CD14-positive monocyte (primary cell): ENCODE results near the gene C13orf46. TPM values are rescaled to one million over a fixed set of nuclear protein-coding genes. Genes with fewer than 3 reads are reported as not detected.

Source experiments
- DNase-seq, 3 donors: peaks; one replicate each; pipeline ENCODE4 v3.0.0-alpha.2; 2011 to 2022
- H2AFZ ChIP-seq: 2 replicates; pipeline ENCODE4 v1.6.0; 2012; ENCODE audit warnings: mild to moderate bottlenecking, low read depth, low read length, inconsistent platforms; ENCODE audit not compliant: insufficient read depth, poor library complexity, severe bottlenecking
- H3K27ac ChIP-seq, 2 donors: 1 replicate in 1 of 2; 2 replicates in 1 of 2; pipeline ENCODE4 v1.5.1; 2012 to 2013; ENCODE audit warnings: low read length in 2 of 2, control low read depth in 1 of 2, inconsistent platforms in 1 of 2, low read depth in 1 of 2, mild to moderate bottlenecking in 1 of 2
- H3K27me3 ChIP-seq, 2 donors: one replicate each; pipeline versions ENCODE4 v1.6.0 to v1.6.1; 2011 to 2013; ENCODE audit warnings: low read length in 2 of 2; ENCODE audit not compliant: control insufficient read depth in 2 of 2, insufficient read depth in 2 of 2
- H3K36me3 ChIP-seq, 2 donors: replicated peaks in 1 of 2; 1 replicate in 1 of 2; 2 replicates in 1 of 2; pipeline versions ENCODE4 v1.5.1 to v1.6.1; 2012 to 2013; ENCODE audit warnings: low read length in 2 of 2, control low read depth in 1 of 2, inconsistent platforms in 1 of 2, mild to moderate bottlenecking in 1 of 2; ENCODE audit not compliant: insufficient read depth in 2 of 2, control insufficient read depth in 1 of 2
- H3K4me1 ChIP-seq, 2 donors: 1 replicate in 1 of 2; 2 replicates in 1 of 2; pipeline versions ENCODE4 v1.5.1 to v1.6.1; 2012 to 2013; ENCODE audit warnings: low read length in 2 of 2, control low read depth in 1 of 2, inconsistent platforms in 1 of 2, mild to moderate bottlenecking in 1 of 2, moderate library complexity in 1 of 2; ENCODE audit not compliant: insufficient read depth in 2 of 2, control insufficient read depth in 1 of 2
- H3K4me2 ChIP-seq: replicated peaks from 2 replicates; pipeline ENCODE3; 2012; ENCODE audit warnings: low read length, moderate library complexity, mild to moderate bottlenecking; ENCODE audit not compliant: poor library complexity, severe bottlenecking; ENCODE audit errors: extremely low read depth
- H3K4me3 ChIP-seq, 3 experiments: fragments of 200-600 bp in 1 of 3; sonication (generic) in 1 of 3; replicated peaks in 1 of 3; 1 replicate in 2 of 3; 2 replicates in 1 of 3; pipeline ENCODE4 v1.5.1; 2011 to 2013; ENCODE audit warnings: low read length in 3 of 3, mild to moderate bottlenecking in 3 of 3, control low read depth in 2 of 3, low read depth in 2 of 3, inconsistent platforms in 1 of 3, moderate library complexity in 1 of 3
- H3K79me2 ChIP-seq: 2 replicates; pipeline ENCODE4 v1.6.0; 2012; ENCODE audit warnings: mild to moderate bottlenecking, control low read depth, inconsistent platforms, low read length, moderate library complexity; ENCODE audit not compliant: insufficient read depth
- H3K9ac ChIP-seq: 2 replicates; pipeline ENCODE4 v1.6.0; 2017; ENCODE audit warnings: low read length, mild to moderate bottlenecking; ENCODE audit not compliant: insufficient read depth, poor library complexity, severe bottlenecking
- H3K9me3 ChIP-seq, 2 donors: replicated peaks in 1 of 2; 1 replicate in 1 of 2; 2 replicates in 1 of 2; pipeline versions ENCODE4 v1.5.1 to v1.6.1; 2012 to 2013; ENCODE audit warnings: low read length in 2 of 2, control low read depth in 1 of 2; ENCODE audit not compliant: control insufficient read depth in 1 of 2, insufficient read depth in 1 of 2
- H4K20me1 ChIP-seq: 2 replicates; pipeline ENCODE4 v1.6.0; 2012; ENCODE audit warnings: mild to moderate bottlenecking, low read length, control low read depth, moderate library complexity; ENCODE audit not compliant: insufficient read depth
- H3K27ac Mint-ChIP-seq, 7 donors: one replicate each; pipeline ENCODE4 v1.8.0; 2020; ENCODE audit warnings: mild to moderate bottlenecking in 7 of 7, mixed read lengths in 7 of 7, moderate library complexity in 6 of 7, inconsistent platforms in 2 of 7
- H3K27me3 Mint-ChIP-seq, 3 donors: one replicate each; pipeline ENCODE4 v1.8.0; 2021 to 2022; ENCODE audit warnings: low read depth in 3 of 3, mild to moderate bottlenecking in 3 of 3, mixed read lengths in 3 of 3, moderate library complexity in 3 of 3, inconsistent platforms in 1 of 3
- H3K36me3 Mint-ChIP-seq, 2 donors: one replicate each; pipeline ENCODE4 v1.8.0; 2020; ENCODE audit warnings: mixed read lengths in 2 of 2, inconsistent platforms in 1 of 2, mild to moderate bottlenecking in 1 of 2
- H3K4me1 Mint-ChIP-seq: one replicate; pipeline ENCODE4 v1.8.0; 2020; ENCODE audit warnings: mild to moderate bottlenecking, mixed read lengths
- H3K4me3 Mint-ChIP-seq, 2 donors: one replicate each; pipeline ENCODE4 v1.8.0; 2020; ENCODE audit warnings: mild to moderate bottlenecking in 2 of 2, mixed read lengths in 2 of 2, moderate library complexity in 1 of 2
- H3K9me3 Mint-ChIP-seq, 7 donors: one replicate each; pipeline ENCODE4 v1.8.0; 2020 to 2022; ENCODE audit warnings: mixed read lengths in 7 of 7, mild to moderate bottlenecking in 6 of 7, moderate library complexity in 6 of 7, inconsistent platforms in 2 of 7
- CTCF ChIP-seq: fragments of 200-600 bp; IDR thresholded peaks from one replicate; pipeline ENCODE4 v1.8.0; 2022; ENCODE audit warnings: antibody characterized with exemption, mild to moderate bottlenecking
- WGBS: methylation state at CpG from one replicate; pipeline ENCODE4 v1.1.5; 2013; ENCODE audit warnings: missing lambda C conversion rate; ENCODE audit not compliant: insufficient coverage; 5-methylcytosine and 5-hydroxymethylcytosine counted together
- intact Hi-C, 2 donors: fragments of 100-400 bp; cut with micrococcal nuclease; formaldehyde crosslinking; loops; one replicate each; pipeline versions ENCODE4 v1.15.0 to v1.15.1; 2023
- polyA plus RNA-seq, 3 donors: library from polyadenylated mRNA; depleted of rRNA in 1 of 3; unstranded in 2 of 3; stranded (reverse) in 1 of 3; fragments of 300-500 nt in 2 of 3; fragments of >200 nt in 1 of 3; fragmentation: Illumina TruSeq in 2 of 3; gene quantifications; 1 replicate in 2 of 3; 2 replicates in 1 of 3; pipeline ENCODE4 v1.2.3, GENCODE V29; 2012 to 2021

C13orf46 gene
- polyA plus RNA-seq, 3 donors, result 0.05 to 0.35 TPM; not detected in 1

GRCh38 chr13:114005206-114005724 is 31.4 kb upstream of the C13orf46 start:
- no peak for DNase-seq
- Histone ChIP-seq H4K20me1 (peaks cover 19% of the 10 kb centered on the region), H3K79me2 (no peaks in the 10 kb centered on the region), H3K4me3 (no peak overlapping the region), H3K4me1 (no peaks in the 10 kb centered on the region), H3K9me3 (no peaks in the 10 kb centered on the region), H2AFZ (no peak overlapping the region), H3K9ac (no peak overlapping the region), H3K4me2 (no peak overlapping the region), H3K27me3 (no peaks in the 10 kb centered on the region), H3K36me3 (peaks cover 45 to 65% of the 10 kb centered on the region in 2 donors), H3K27ac (no peak overlapping the region)
- Mint-ChIP-seq H3K36me3 (peaks cover 49 to 59% of the 10 kb centered on the region in 2 donors), H3K9me3 (no peaks in the 10 kb centered on the region), H3K27ac (no peak overlapping the region), H3K4me3 (no peak overlapping the region), H3K27me3 (no peaks in the 10 kb centered on the region), H3K4me1 (no peaks in the 10 kb centered on the region)
- WGBS, result 91% methylated on average over 11 of the region's 15 CpGs
- TF ChIP-seq CTCF, result no peak
- intact Hi-C loops, result no loop called here

GRCh38 chr13:114004420-114005205 is 30.7 kb upstream of the C13orf46 start:
- Histone ChIP-seq H3K27ac (no peak overlapping the region), H3K4me1 (no peaks in the 10 kb centered on the region), H3K79me2 (no peaks in the 10 kb centered on the region), H3K9ac (no peak overlapping the region), H3K4me3 (no peak overlapping the region), H3K9me3 (no peaks in the 10 kb centered on the region), H3K36me3 (peaks cover 41 to 62% of the 10 kb centered on the region in 2 donors), H2AFZ (no peak overlapping the region), H3K4me2 (no peak overlapping the region), H3K27me3 (no peaks in the 10 kb centered on the region), H4K20me1 (peaks cover 16% of the 10 kb centered on the region)
- peak overlapping the region in 1 of 7 donors; percentile 18 for H3K27ac Mint-ChIP-seq
- H3K4me3 Mint-ChIP-seq, result no peak overlapping the region
- no peaks in the 10 kb centered on the region for H3K9me3 Mint-ChIP-seq
- 89% methylated on average over 22 of the region's 41 CpGs for WGBS
- H3K36me3 Mint-ChIP-seq, result peaks cover 47 to 57% of the 10 kb centered on the region in 2 donors
- no peaks in the 10 kb centered on the region for H3K4me1 Mint-ChIP-seq
- DNase-seq, result no peak
- no peak for TF ChIP-seq CTCF
- H3K27me3 Mint-ChIP-seq, result no peaks in the 10 kb centered on the region
- intact Hi-C loops, result no loop called here
